Stomach (tissue), 4 donors: ENCODE results near the gene TRMT2A.

Experiments used
- EP300 ChIP-seq: sonication (generic); formaldehyde crosslinking; IDR thresholded peaks from one replicate; pipeline ENCODE4 v1.6.1; 2017; ENCODE audit warnings: antibody characterized with exemption
- POLR2A ChIP-seq, 4 donors: fragments of 450-650 bp; IDR thresholded peaks; one replicate each; pipeline ENCODE4 v1.6.1; 2016; ENCODE audit warnings: antibody characterized with exemption in 4 of 4, control low read depth in 2 of 4, mild to moderate bottlenecking in 1 of 4, moderate library complexity in 1 of 4
- POLR2AphosphoS5 ChIP-seq, 3 donors: sonication (generic); formaldehyde crosslinking; IDR thresholded peaks; one replicate each; pipeline ENCODE4 v1.6.1; 2016; ENCODE audit warnings: antibody characterized with exemption in 3 of 3
- TF ChIP-seq, protein P1 (sequence below), 7 experiments: fragments of 450-650 bp in 4 of 7; fragments of 200-600 bp in 3 of 7; sonication (generic) in 3 of 7; IDR thresholded peaks; one replicate each; pipeline ENCODE4 v1.5.1; 2016 to 2019; ENCODE audit warnings: antibody characterized with exemption in 7 of 7, control low read depth in 2 of 7, mild to moderate bottlenecking in 1 of 7

DNA sequence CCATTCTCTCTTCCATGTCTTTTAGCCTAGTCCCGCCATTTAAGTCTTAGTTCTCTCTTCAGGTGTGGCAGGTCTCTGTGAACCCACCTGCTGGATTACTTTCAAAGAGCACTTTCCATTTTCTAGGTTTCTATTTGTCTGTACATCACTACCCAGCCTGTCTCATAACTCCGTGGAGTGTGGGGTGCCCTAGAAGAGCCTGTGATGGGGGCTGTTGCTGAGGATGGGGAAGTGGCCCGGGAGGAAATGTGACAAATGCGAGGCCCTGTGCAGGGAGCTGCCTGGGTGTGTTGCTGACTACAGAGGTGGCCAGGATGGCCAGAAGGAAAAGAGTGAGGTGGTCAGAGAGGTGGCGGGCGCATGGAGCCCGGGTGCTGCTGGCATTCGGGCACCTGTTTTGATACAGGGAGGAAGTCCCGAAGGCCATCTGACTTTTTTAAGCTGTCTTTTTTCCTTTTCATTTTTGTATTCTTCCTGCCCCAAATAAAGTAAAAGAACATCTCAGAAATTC, 26.2 kb downstream of the TRMT2A start:
- TF ChIP-seq POLR2AphosphoS5 (IDR thresholded peaks at IDR 0.05) (no peak), POLR2A (IDR thresholded peaks at IDR 0.05) (no peak), EP300 (no peak)
- TF ChIP-seq, protein P1, sequence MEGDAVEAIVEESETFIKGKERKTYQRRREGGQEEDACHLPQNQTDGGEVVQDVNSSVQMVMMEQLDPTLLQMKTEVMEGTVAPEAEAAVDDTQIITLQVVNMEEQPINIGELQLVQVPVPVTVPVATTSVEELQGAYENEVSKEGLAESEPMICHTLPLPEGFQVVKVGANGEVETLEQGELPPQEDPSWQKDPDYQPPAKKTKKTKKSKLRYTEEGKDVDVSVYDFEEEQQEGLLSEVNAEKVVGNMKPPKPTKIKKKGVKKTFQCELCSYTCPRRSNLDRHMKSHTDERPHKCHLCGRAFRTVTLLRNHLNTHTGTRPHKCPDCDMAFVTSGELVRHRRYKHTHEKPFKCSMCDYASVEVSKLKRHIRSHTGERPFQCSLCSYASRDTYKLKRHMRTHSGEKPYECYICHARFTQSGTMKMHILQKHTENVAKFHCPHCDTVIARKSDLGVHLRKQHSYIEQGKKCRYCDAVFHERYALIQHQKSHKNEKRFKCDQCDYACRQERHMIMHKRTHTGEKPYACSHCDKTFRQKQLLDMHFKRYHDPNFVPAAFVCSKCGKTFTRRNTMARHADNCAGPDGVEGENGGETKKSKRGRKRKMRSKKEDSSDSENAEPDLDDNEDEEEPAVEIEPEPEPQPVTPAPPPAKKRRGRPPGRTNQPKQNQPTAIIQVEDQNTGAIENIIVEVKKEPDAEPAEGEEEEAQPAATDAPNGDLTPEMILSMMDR (IDR thresholded peaks at IDR 0.05): no peak
